Measurements from ENCODE around the gene ABHD6. TPM values are rescaled to one million over a fixed set of nuclear protein-coding genes. Genes with fewer than 3 reads are reported as not detected.

The ABHD6 gene
- total RNA-seq, 1 donor from 2014 or later = 28.2 TPM

DNA sequence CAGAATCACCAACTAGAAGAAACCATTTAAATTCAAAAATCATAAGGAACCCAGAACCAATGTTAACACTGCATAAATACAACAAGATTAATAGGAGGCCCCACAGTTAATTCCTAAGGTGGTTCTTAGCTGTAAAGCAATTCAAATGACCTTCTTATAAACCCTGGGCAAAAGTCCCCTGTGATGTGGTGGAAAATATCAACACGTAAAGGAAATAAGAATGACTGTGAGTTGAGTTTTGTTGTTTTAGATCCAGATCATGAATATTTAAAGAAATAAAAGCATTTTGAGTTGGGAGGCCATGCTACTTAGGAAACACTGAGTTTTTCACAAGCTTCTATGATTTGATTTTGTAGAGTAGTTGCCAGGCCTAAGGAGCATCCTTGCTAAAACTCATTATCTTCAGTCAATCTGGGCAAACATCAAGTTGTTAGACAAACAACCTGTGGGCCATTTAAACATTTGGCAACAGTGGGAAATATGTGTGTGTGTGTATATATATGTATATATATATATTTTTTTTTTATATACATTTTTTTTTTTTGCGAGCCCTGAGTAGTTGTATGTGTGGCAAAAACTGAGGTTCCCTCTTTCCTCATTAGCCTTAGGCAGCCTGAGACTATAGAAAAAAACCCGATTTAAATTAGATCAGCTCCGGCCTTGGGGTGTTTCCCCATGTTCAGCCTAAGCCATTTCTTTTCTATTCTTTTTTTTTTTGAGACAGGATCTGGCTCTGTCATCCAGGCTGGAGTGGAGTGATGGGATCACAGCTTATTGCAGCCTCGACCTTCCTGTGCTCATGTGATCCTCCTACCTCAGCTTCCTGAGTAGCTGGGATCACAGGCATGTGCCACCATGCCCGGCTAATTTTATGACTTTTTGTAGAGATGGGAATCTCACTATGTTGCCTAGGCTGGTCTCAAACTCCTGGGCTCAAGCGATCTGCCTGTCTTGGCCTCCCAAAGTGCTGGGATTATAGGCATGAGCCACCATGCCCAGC lies 87.1 kb downstream of the ABHD6 start:
- intact Hi-C loops (cut with micrococcal nuclease) = loop anchor here (1.0 to 5.0 kb wide), 4 partner anchors 8 to 308 kb away; partner anchors contain the start of genes KCTD6, PDHB and PXK
- peaks cover 39% of the 10 kb centered on the region for H3K4me1 Mint-ChIP-seq (ENCODE audit: low read depth)
- H3K4me3 Mint-ChIP-seq (ENCODE audit: low read depth) = peak overlapping the region; percentile 50
- no peak for DNase-seq (ENCODE audit: low spot score)
- no peaks in the 10 kb centered on the region for H3K9me3 Mint-ChIP-seq
- no peaks in the 10 kb centered on the region for H3K27me3 Mint-ChIP-seq (ENCODE audit: low read depth)
- peak overlapping the region; percentile 93 for H3K27ac Mint-ChIP-seq
- peaks cover 6% of the 10 kb centered on the region for H3K36me3 Mint-ChIP-seq (ENCODE audit: low read depth)

DNA sequence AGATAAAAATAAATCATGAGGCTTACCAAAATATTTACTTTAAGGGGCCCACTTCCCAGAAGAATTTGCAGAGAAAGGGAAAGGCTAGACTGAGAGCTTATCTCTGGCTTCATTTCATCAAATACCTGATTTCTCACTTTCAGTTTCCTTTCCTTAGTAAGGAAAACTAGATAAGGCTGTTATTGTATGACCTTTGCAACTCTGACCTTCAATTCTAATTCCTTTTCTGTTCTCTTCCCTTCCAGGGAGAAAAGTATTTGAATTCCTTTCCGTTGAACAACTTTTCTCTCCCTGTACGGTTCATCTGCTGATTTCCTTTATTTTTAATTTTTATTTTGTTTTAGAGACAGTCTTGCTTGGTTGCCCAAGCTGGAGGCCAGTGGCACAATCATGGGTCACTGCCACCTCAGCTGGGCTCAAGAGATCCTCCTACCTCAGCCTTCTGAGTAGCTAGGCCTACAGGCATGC lies 88.0 kb downstream of the ABHD6 start:
- H3K4me1 Mint-ChIP-seq (ENCODE audit: low read depth) = peaks cover 42% of the 10 kb centered on the region
- no peaks in the 10 kb centered on the region for H3K9me3 Mint-ChIP-seq
- H3K27ac Mint-ChIP-seq = peak overlapping the region; percentile 93
- H3K36me3 Mint-ChIP-seq (ENCODE audit: low read depth) = peaks cover 6% of the 10 kb centered on the region
- H3K4me3 Mint-ChIP-seq (ENCODE audit: low read depth) = no peak overlapping the region
- intact Hi-C loops (cut with micrococcal nuclease) = no loop called here
- H3K27me3 Mint-ChIP-seq (ENCODE audit: low read depth) = no peaks in the 10 kb centered on the region
- no peak for DNase-seq (ENCODE audit: low spot score)

DNA sequence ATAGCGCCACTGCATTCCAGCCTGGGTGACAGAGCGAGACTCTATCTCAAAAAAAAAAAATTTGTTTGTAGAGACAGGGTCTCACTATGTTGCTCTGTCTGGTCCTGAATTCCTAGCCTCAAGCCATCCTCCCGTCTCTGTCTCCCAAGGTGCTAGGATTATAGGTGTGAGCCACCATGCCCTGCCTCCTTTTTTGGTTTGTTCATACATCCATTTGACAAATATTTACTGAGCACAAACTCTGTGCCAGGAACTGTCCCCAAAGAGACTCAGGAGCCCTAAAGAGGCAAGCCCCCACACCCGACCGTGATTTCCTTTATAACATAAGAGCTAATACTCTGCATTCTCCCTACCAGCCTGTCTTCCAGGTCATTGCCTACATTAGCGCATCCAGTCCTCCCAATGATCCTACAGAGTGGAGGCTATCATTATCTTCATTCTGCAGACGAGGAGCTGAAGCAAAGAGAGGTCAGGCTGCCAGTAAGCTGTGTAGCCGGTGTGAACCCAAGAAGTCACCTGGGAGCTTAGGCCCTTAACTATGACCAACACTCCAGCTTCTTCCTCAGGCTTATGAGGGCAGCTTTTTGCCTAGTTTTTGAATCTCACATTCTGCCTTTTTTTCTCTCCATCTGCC lies 88.8 kb downstream of the ABHD6 start:
- DNase-seq (ENCODE audit: low spot score) = no peak
- no peak overlapping the region for H3K4me3 Mint-ChIP-seq (ENCODE audit: low read depth)
- H3K4me1 Mint-ChIP-seq (ENCODE audit: low read depth) = peaks cover 44% of the 10 kb centered on the region
- H3K9me3 Mint-ChIP-seq = no peaks in the 10 kb centered on the region
- H3K27me3 Mint-ChIP-seq (ENCODE audit: low read depth) = no peaks in the 10 kb centered on the region
- no peaks in the 10 kb centered on the region for H3K36me3 Mint-ChIP-seq (ENCODE audit: low read depth)
- intact Hi-C loops (cut with micrococcal nuclease) = no loop called here
- H3K27ac Mint-ChIP-seq = peak overlapping the region; percentile 64

DNA sequence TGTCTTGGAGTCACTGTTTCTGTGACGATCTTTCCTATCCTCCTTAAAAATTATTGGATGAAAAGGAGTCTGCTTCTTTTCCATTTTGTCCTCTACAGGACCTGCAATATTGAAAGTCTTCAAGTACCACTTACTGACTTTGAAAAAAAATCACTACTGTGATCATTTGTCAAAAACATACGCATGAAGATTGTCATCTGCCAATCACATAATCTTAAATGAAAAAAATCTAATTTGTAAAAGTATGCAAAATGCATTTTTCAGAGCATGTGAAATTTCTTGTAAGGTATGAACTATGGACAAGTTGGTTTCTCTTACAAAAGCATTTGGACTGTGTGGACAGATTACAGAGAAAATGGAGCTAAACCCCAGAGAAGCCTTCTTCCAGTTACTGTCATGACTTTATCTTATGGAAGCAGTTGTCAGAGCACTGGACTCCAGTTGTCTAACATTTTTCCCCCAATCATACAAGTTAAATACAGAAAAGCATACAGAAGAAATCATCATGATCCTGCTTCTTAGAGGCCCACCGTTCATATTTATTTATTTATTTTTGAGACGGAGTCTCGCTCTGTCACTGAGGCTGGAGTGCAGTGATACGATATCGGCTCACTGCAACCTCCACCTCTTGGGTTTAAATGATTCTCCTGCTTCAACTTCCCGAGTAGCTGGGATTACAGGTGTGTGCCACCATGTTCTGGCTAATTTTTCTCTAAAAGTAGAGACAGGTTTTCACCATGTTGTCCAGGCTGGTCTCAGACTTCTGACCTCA lies 91.7 kb downstream of the ABHD6 start:
- no peak overlapping the region for H3K4me3 Mint-ChIP-seq (ENCODE audit: low read depth)
- H3K9me3 Mint-ChIP-seq = no peaks in the 10 kb centered on the region
- intact Hi-C loops (cut with micrococcal nuclease) = no loop called here
- H3K4me1 Mint-ChIP-seq (ENCODE audit: low read depth) = peaks cover 38% of the 10 kb centered on the region
- no peak for DNase-seq (ENCODE audit: low spot score)
- H3K36me3 Mint-ChIP-seq (ENCODE audit: low read depth) = no peaks in the 10 kb centered on the region
- H3K27ac Mint-ChIP-seq = no peak overlapping the region
- no peaks in the 10 kb centered on the region for H3K27me3 Mint-ChIP-seq (ENCODE audit: low read depth)

DNA sequence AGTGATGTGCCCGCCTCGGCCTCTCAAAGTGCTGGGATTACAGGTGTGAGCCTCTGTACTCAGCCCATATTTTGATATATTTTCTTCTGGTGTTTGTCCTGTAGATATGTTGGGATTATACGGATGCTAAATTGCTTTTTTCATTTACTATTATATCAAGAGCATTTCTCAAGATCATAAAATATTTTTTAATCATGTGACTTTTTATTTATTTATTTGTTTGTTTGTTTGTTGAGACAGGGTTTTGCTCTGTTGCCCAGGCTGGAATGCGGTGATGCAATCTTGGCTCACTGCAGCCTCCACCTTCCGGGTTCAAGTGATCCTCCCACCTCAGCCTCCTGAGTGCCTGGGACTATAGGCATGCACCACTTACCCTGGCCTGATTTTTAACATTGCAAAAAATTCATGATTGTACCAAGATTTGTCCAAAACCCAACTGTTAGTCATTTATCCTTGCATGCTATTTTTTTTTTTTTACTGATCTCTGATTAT lies 92.4 kb downstream of the ABHD6 start:
- Mint-ChIP-seq H3K4me3 (ENCODE audit: low read depth) (no peak overlapping the region), H3K36me3 (ENCODE audit: low read depth) (no peaks in the 10 kb centered on the region), H3K27ac (no peak overlapping the region), H3K4me1 (ENCODE audit: low read depth) (peaks cover 38% of the 10 kb centered on the region), H3K27me3 (ENCODE audit: low read depth) (no peaks in the 10 kb centered on the region), H3K9me3 (no peaks in the 10 kb centered on the region)
- DNase-seq (ENCODE audit: low spot score) = no peak
- intact Hi-C loops (cut with micrococcal nuclease) = loop anchor here (10.0 kb wide), 1 partner anchor 55 kb away; no protein-coding TSS in a partner anchor

DNA sequence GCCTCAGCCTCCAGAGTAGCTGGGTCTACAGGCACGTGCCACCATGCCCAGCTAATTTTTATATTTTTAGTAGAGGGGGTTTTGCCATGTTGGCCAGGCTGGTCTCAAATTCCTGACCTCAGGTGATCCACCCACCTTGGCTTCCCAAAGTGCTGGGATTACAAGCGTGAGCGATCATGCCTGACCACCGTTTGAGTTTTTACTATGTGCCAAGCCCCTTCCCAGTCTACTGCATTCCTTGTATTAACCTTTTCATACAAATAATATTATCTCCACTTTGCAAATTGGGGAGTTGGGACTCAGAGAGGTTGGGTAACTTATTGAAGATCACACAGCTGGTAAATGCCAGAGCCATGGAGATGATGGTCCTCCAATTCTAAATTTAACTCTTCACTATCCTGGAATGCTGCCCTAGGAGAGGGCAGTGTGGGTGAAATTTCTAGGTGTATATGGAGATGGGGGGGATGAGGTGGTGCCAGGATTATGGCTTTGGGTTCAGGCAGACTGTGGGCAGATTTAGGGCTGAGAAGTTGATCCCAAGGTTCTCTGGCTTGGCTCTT lies 94.1 kb downstream of the ABHD6 start:
- H3K27ac Mint-ChIP-seq = peak overlapping the region; percentile 72
- no peaks in the 10 kb centered on the region for H3K27me3 Mint-ChIP-seq (ENCODE audit: low read depth)
- H3K9me3 Mint-ChIP-seq = no peaks in the 10 kb centered on the region
- intact Hi-C loops (cut with micrococcal nuclease) = loop anchor here (1.0 to 10.0 kb wide), 2 partner anchors 7 to 53 kb away; no protein-coding TSS in a partner anchor
- H3K4me1 Mint-ChIP-seq (ENCODE audit: low read depth) = peaks cover 41% of the 10 kb centered on the region
- peaks cover 10% of the 10 kb centered on the region for H3K36me3 Mint-ChIP-seq (ENCODE audit: low read depth)
- no peak for DNase-seq (ENCODE audit: low spot score)
- H3K4me3 Mint-ChIP-seq (ENCODE audit: low read depth) = peak overlapping the region; percentile 59

DNA sequence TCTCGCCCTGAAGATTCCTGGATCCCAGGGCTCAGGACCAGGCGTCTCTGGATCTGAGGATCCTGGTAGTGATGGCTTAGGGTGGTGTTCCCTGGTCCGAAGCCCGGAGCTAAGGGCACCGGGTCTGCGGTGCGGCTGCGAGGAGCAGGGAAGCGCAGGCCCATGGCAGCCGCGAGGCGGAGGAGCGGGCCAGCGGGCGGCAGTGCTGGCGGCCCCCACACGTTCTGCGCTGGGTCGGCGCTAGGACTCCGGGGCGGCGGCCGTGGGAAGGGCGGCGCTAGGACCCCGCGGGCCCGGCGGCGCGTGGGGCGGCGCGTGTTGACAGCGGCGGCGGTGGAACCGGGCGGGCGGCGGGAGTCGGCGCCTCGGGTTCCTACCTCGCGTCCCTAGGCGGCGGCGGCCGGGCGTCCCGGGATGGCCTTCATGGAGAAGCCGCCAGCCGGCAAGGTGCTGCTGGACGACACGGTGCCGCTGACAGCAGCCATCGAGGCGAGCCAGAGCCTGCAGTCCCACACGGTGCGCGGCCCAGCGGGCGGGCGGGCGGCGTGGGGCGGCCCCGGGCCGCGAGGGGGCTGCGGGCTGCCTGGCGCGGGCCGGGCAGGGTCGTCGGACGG lies 95.1 kb downstream of the ABHD6 start, which contains the start of gene PXK:
Gene PXK (plus strand): TSS at position 318 of the 614 bp plus-strand sequence. CDS start 97 bp downstream, at position 415.
- peak within 1 kb of the TSS; percentile 90 for H3K27ac Mint-ChIP-seq
- no peaks in the 10 kb centered on the region for H3K27me3 Mint-ChIP-seq (ENCODE audit: low read depth)
- peak; percentile 78 for DNase-seq (ENCODE audit: low spot score)
- intact Hi-C loops (cut with micrococcal nuclease) = loop anchor here (1.0 to 10.0 kb wide), 2 partner anchors 8 to 52 kb away; no protein-coding TSS in a partner anchor
- peak within 1 kb of the TSS; percentile 100 for H3K4me3 Mint-ChIP-seq (ENCODE audit: low read depth)
- peaks cover 46% of the 10 kb centered on the region for H3K4me1 Mint-ChIP-seq (ENCODE audit: low read depth)
- no peaks in the 10 kb centered on the region for H3K9me3 Mint-ChIP-seq
- H3K36me3 Mint-ChIP-seq (ENCODE audit: low read depth) = peaks cover 17% of the 10 kb centered on the region

DNA sequence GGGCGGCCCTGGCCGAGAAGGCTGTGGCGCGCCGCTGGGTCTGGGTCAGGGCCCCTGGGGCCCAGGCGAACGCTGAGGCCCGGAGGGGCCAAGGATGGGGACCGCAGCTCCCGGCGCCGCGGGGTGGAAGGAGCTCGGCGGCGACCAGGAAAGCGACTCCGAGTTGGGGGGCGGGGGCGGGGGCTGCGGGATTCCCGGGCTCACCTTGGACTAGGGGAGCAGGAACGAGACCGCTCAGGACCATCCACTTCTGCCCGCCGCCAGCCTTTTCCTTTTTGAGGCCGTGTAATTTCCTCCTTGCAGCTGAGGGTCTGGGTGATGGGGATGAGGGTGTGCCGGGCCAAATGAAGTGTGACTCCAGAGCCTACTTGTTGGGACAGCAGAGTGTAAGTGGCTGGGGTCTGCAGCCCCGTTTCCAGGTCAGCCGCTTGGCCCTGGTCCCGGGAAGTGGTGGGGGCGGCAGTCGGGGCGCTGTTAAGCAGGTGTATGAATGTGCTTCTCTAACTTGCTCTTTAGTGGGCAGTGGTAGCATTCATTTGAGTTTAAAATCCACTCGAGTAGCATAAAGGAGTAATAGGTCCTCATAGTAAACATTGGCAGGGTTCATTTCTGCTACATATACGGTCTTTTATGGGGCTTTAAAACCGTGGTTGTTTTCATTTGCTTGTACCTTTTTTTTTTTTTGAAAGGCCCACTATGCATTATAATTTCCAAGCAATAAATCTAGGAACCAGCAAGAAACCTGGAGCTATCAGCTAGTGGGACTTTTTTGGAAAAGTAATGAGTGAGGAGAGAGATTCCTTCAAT lies 95.8 kb downstream of the ABHD6 start:
- no peak for DNase-seq (ENCODE audit: low spot score)
- Mint-ChIP-seq H3K9me3 (no peaks in the 10 kb centered on the region), H3K27me3 (ENCODE audit: low read depth) (no peaks in the 10 kb centered on the region), H3K4me1 (ENCODE audit: low read depth) (peaks cover 46% of the 10 kb centered on the region), H3K36me3 (ENCODE audit: low read depth) (peaks cover 17% of the 10 kb centered on the region), H3K4me3 (ENCODE audit: low read depth) (peak overlapping the region; percentile 100), H3K27ac (peak overlapping the region; percentile 90)
- intact Hi-C loops (cut with micrococcal nuclease) = loop anchor here (10.0 kb wide), 1 partner anchor 51 kb away; no protein-coding TSS in a partner anchor

DNA sequence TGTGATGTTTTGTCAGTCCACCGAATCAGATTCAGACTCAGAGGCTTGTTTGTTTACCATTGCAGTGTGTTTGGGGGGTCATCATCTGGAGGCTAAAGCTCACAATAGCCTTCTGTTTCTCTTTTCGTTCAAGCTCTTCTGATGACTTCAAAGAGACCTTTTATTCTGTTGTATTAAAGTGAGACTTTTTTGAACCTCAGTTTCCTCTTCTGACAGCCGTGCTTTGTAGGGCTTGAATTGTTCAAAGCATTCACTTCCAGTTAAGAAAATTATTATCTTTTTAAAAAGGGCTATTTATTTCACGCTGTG lies 96.4 kb downstream of the ABHD6 start:
- H3K4me1 Mint-ChIP-seq (ENCODE audit: low read depth) = peaks cover 46% of the 10 kb centered on the region
- H3K4me3 Mint-ChIP-seq (ENCODE audit: low read depth) = peak overlapping the region; percentile 100
- peak overlapping the region; percentile 90 for H3K27ac Mint-ChIP-seq
- intact Hi-C loops (cut with micrococcal nuclease) = loop anchor here (10.0 kb wide), 1 partner anchor 51 kb away; no protein-coding TSS in a partner anchor
- peaks cover 21% of the 10 kb centered on the region for H3K36me3 Mint-ChIP-seq (ENCODE audit: low read depth)
- H3K27me3 Mint-ChIP-seq (ENCODE audit: low read depth) = no peaks in the 10 kb centered on the region
- no peaks in the 10 kb centered on the region for H3K9me3 Mint-ChIP-seq
- DNase-seq (ENCODE audit: low spot score) = no peak

- no peaks in the 10 kb centered on the region for H3K9me3 Mint-ChIP-seq
- H3K27ac Mint-ChIP-seq = peak overlapping the region; percentile 90
- H3K27me3 Mint-ChIP-seq (ENCODE audit: low read depth) = no peaks in the 10 kb centered on the region
- peaks cover 46% of the 10 kb centered on the region for H3K4me1 Mint-ChIP-seq (ENCODE audit: low read depth)
- H3K4me3 Mint-ChIP-seq (ENCODE audit: low read depth) = peak overlapping the region; percentile 100
- DNase-seq (ENCODE audit: low spot score) = no peak
- H3K36me3 Mint-ChIP-seq (ENCODE audit: low read depth) = peaks cover 26% of the 10 kb centered on the region
- intact Hi-C loops (cut with micrococcal nuclease) = loop anchor here (10.0 kb wide), 1 partner anchor 50 kb away; no protein-coding TSS in a partner anchor
These were observed 96.9 kb downstream of the ABHD6 start for GRCh38 chr3:58334506-58334884.

GRCh38 chr3:58335652-58335947 lies 98.0 kb downstream of the ABHD6 start:
- Mint-ChIP-seq H3K36me3 (ENCODE audit: low read depth) (peaks cover 30% of the 10 kb centered on the region), H3K4me1 (ENCODE audit: low read depth) (peaks cover 43% of the 10 kb centered on the region), H3K4me3 (ENCODE audit: low read depth) (peak overlapping the region; percentile 100), H3K27ac (peak overlapping the region; percentile 90), H3K27me3 (ENCODE audit: low read depth) (no peaks in the 10 kb centered on the region), H3K9me3 (no peaks in the 10 kb centered on the region)
- intact Hi-C loops (cut with micrococcal nuclease) = loop anchor here (1.0 to 10.0 kb wide), 3 partner anchors 11 to 49 kb away; no protein-coding TSS in a partner anchor
- no peak for DNase-seq (ENCODE audit: low spot score)
